Lower lobe of right lung (tissue), 2 donors: ENCODE measurements around the gene FGF6. TPM values are rescaled to one million over a fixed set of nuclear protein-coding genes. Genes with fewer than 3 reads are reported as not detected.

Source experiments
- ATAC-seq, 2 donors: fragments of 200-7000 bp; cut with Tn5 transposase; one replicate each; pipeline ENCODE4 v1.9.1; 2020 to 2022; ENCODE audit warnings: mild to moderate bottlenecking in 2 of 2, moderate library complexity in 2 of 2
- DNase-seq: peaks from one replicate; pipeline ENCODE4 v3.0.0-alpha.2; 2020
- H3K27ac ChIP-seq: fragments of 200-600 bp; one replicate; pipeline ENCODE4 v1.8.0; 2022
- H3K27me3 ChIP-seq: fragments of 200-600 bp; one replicate; pipeline ENCODE4 v1.8.0; 2022; ENCODE audit warnings: low read depth
- H3K36me3 ChIP-seq: fragments of 200-600 bp; one replicate; pipeline ENCODE4 v1.8.0; 2022; ENCODE audit warnings: mild to moderate bottlenecking
- H3K4me1 ChIP-seq: fragments of 200-600 bp; one replicate; pipeline ENCODE4 v1.8.0; 2022
- H3K4me3 ChIP-seq: fragments of 200-600 bp; one replicate; pipeline ENCODE4 v1.8.0; 2022; ENCODE audit warnings: mild to moderate bottlenecking
- H3K9me3 ChIP-seq: fragments of 200-600 bp; one replicate; pipeline ENCODE4 v1.8.0; 2022
- intact Hi-C: fragments of 100-400 bp; cut with DNase I; formaldehyde crosslinking; loops from one replicate; pipeline ENCODE4 v1.11.0; 2022
- total RNA-seq: library from RNA; stranded (reverse); fragmentation: NEBNext Ultra II Directional; extraction: Animal tissue kit (Norgen Biotek cat#: 25700); gene quantifications from one replicate; pipeline ENCODE4 v1.2.1, GENCODE V29; 2021
- TF ChIP-seq, protein P1 (sequence below): fragments of 200-600 bp; IDR thresholded peaks from one replicate; pipeline ENCODE4 v1.8.0; 2022; ENCODE audit warnings: antibody characterized with exemption, mild to moderate bottlenecking
- donor health status: DM: no; HTN: yes; CAD: no; lungs with severe emphysema.

The FGF6 gene
- total RNA-seq, 1 donor from 2014 or later: not detected

DNA sequence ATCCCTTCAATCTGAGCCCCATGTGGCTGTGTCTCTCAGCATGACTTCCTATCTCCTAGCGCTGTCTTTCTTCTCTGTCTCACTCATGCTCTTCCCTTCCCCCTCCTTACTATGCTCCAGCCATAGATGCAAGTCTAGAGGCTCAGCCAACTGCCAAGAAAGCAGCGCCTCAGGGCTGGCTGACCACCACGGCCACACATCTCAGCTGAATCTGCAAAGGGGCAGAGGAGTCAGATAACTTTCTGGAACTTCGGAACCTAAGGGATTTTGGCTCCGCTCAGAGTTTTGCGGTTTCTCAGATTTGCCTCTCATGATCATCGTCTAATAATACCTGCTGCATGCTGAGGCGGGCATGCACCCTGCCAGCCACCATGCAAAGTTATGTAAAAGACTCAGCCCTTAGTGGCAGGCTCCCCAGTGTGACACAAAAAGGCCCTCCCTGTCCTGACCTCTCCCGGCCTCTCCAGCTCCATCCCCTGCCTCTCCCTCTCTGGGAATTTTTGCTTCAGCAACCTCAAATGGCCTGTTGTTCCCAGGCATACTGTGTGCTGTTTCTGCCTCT is 5.0 kb upstream of the FGF6 start:
- TF ChIP-seq, protein P1, sequence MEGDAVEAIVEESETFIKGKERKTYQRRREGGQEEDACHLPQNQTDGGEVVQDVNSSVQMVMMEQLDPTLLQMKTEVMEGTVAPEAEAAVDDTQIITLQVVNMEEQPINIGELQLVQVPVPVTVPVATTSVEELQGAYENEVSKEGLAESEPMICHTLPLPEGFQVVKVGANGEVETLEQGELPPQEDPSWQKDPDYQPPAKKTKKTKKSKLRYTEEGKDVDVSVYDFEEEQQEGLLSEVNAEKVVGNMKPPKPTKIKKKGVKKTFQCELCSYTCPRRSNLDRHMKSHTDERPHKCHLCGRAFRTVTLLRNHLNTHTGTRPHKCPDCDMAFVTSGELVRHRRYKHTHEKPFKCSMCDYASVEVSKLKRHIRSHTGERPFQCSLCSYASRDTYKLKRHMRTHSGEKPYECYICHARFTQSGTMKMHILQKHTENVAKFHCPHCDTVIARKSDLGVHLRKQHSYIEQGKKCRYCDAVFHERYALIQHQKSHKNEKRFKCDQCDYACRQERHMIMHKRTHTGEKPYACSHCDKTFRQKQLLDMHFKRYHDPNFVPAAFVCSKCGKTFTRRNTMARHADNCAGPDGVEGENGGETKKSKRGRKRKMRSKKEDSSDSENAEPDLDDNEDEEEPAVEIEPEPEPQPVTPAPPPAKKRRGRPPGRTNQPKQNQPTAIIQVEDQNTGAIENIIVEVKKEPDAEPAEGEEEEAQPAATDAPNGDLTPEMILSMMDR: no peak
- intact Hi-C loops: no loop called here
- no peaks in the 10 kb centered on the region for H3K4me1 ChIP-seq
- DNase-seq (no peak), ATAC-seq (no peak)
- no peaks in the 10 kb centered on the region for H3K36me3 ChIP-seq
- no peak overlapping the region for H3K4me3 ChIP-seq
- no peak overlapping the region for H3K27ac ChIP-seq
- H3K9me3 ChIP-seq: no peaks in the 10 kb centered on the region
- H3K27me3 ChIP-seq: peaks cover 5% of the 10 kb centered on the region

DNA sequence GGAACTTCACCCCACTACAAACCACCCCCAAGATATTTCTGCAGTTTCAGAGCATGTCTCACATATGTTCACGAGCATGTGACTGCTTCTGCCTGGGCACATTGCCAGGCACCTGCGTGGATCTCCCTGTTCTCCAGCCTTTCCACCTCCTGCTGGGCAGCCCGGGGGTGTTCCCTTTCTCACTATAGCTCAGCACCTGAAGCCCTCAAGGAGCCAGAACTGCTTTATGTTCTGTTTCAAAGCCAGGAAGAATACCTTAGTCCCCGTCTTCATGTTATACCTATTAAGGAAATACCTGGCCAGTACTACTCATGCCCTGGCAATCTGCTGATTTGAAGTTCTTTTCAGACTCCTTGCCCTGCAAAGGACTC is 4.2 kb upstream of the FGF6 start:
- intact Hi-C loops: no loop called here
- Histone ChIP-seq H3K27ac (no peak overlapping the region), H3K4me1 (no peaks in the 10 kb centered on the region), H3K27me3 (peaks cover 5% of the 10 kb centered on the region), H3K4me3 (no peak overlapping the region), H3K36me3 (no peaks in the 10 kb centered on the region), H3K9me3 (no peaks in the 10 kb centered on the region)
- TF ChIP-seq, protein P1: no peak
- ATAC-seq (no peak), DNase-seq (no peak)

DNA sequence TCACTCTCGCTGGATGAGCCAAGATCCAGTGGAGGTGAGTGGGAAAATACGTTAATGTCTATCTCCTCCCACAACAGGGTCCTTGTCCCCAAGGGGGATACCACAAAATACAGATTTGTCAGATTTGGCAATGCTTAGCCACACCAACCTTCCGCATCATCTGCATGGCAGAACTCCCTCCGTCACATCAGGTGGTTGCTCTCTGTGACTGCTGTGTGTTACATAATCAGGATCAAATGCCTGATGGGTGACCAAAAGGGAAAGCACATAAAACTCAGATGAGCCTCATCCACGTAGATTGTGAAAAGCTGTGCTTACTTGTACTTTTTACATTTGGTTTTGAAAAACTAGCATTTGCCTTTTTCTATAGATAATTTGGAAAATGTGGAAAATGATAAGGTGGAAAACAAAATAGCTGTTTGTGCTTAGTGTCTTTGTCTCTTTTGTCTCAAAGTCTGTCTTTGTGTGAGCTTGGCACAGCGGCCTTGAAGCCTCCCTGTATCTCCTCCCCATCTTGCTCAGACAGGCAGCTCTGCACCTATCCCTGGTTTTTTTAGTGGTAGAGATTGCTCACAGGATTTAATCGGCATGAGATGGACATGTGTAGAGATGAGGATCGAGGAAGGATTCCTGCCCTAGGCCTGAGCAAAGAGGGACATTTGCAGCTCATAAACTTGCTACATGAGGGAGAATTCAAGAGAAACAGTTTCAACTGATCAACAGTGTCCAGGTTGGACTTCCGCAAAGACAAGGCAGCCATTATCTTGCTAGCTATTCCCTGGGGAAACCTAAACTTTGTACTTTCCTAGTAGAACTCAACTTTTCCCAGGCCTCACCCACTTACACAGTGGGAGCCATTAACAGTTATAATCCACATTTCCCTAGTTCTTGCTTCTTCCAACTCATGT is 3.6 kb upstream of the FGF6 start:
- Histone ChIP-seq H3K27me3 (peaks cover 5% of the 10 kb centered on the region), H3K4me1 (no peaks in the 10 kb centered on the region), H3K9me3 (no peaks in the 10 kb centered on the region), H3K4me3 (no peak overlapping the region), H3K36me3 (no peaks in the 10 kb centered on the region), H3K27ac (no peak overlapping the region)
- intact Hi-C loops: no loop called here
- no peak for DNase-seq
- ATAC-seq: no peak
- TF ChIP-seq, protein P1: no peak

DNA sequence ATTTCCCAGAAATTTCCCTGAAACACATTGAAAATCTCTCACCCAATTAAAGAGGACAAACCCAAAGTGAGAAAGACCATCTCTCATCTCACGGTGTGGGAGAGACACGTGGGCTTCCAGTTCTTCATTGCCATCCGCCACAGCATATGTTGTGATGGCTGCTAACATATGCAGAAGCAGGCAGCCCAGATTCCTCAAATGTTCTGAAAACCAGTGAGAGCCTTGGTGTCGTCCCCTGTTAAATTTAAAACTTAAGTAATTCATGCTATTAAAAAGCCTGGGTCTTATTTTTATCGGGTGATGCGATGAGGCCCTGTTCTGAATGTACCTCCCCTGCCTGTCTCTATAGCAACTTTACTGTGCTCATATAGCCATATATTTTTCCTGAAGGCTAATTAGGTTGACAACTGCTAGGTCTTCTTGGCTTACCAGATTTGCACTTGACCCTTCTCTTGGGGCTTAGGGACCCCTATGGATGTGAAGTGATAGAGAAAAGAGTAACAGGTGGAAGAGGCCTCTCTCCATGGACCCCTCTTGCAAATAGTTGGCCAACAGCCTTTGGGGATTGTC is 2.8 kb upstream of the FGF6 start:
- H3K4me1 ChIP-seq: no peaks in the 10 kb centered on the region
- no peaks in the 10 kb centered on the region for H3K9me3 ChIP-seq
- no peak for ATAC-seq
- H3K4me3 ChIP-seq: no peak overlapping the region
- intact Hi-C loops: no loop called here
- H3K36me3 ChIP-seq: no peaks in the 10 kb centered on the region
- peaks cover 8% of the 10 kb centered on the region for H3K27me3 ChIP-seq
- no peak for DNase-seq
- TF ChIP-seq, protein P1: no peak
- H3K27ac ChIP-seq: no peak overlapping the region

DNA sequence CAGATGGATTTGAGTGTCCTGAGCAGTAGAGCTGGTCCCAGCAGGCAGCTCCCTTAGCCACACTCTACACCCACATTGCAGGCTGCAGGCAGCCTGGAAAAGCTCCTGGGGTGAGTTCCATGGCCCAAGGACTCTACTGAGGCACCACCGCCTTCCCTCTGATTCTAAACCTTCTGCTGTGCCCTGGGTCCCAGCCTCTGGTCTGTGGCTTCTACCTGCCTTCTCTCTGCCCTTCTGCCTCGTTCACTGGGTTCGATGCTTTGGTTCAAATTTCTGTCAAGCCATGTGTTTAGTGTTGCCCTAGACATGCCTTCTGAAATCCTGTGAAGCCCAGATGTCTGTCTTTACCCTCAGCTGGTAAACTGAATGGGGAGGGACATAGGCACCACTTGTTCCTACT is 1.5 kb upstream of the FGF6 start:
- no peaks in the 10 kb centered on the region for H3K4me1 ChIP-seq
- no peaks in the 10 kb centered on the region for H3K36me3 ChIP-seq
- DNase-seq (no peak), ATAC-seq (no peak)
- H3K4me3 ChIP-seq: no peak overlapping the region
- TF ChIP-seq, protein P1: no peak
- intact Hi-C loops: no loop called here
- H3K27me3 ChIP-seq: peaks cover 12% of the 10 kb centered on the region
- H3K9me3 ChIP-seq: no peaks in the 10 kb centered on the region
- H3K27ac ChIP-seq: no peak overlapping the region
